ENCODE measurements around the gene PTH2.

PTH2 gene

GRCh38 chr19:49414256-49414655 is 9.0 kb downstream of the PTH2 start:
- H3K79me1 ChIP-seq (ENCODE audit: low read depth, low read length): peaks cover 1% of the 10 kb centered on the region
- no peaks in the 10 kb centered on the region for H3K36me3 ChIP-seq (replicated peaks in 1 of 2; ENCODE audit: control insufficient read depth in 2 of 2, insufficient read depth in 2 of 2, low read length in 2 of 2)
- no peak overlapping the region for H3K4me2 ChIP-seq (ENCODE audit: insufficient read depth, low read length, poor library complexity, severe bottlenecking)
- no peak overlapping the region for H2AFZ ChIP-seq (ENCODE audit: low read length)
- H4K91ac ChIP-seq (ENCODE audit: low read depth, low read length, poor library complexity): peak overlapping the region; percentile 11
- peak overlapping the region; percentile 87 for H3K18ac ChIP-seq (ENCODE audit: low read length)
- H3K4me1 ChIP-seq (ENCODE audit: control insufficient read depth in 2 of 2, insufficient read depth in 1 of 2, low read depth in 1 of 2, low read length in 2 of 2): peaks cover 0 to 24% of the 10 kb centered on the region in 2 donors
- no peak overlapping the region for H2BK120ac ChIP-seq (ENCODE audit: low read depth, low read length)
- DNase-seq (ENCODE audit: low spot score): no peak
- no peak overlapping the region for H4K8ac ChIP-seq (ENCODE audit: low read depth, low read length)
- no peak overlapping the region for H3K4me3 ChIP-seq (ENCODE audit: low read length in 2 of 2)
- no peak overlapping the region for H3K14ac ChIP-seq (ENCODE audit: low read length)
- H3K9ac ChIP-seq (ENCODE audit: low read depth, low read length, poor library complexity): no peak overlapping the region
- no peak overlapping the region for H3K23ac ChIP-seq (ENCODE audit: low read depth, low read length, poor library complexity)
- H2BK15ac ChIP-seq (ENCODE audit: low read length): no peak overlapping the region
- H2BK5ac ChIP-seq (ENCODE audit: low read length): peak overlapping the region; percentile 55
- peaks cover 0 to 76% (median 0%) of the 10 kb centered on the region in 3 experiments for H3K27me3 ChIP-seq (ENCODE audit: control insufficient read depth in 3 of 3, insufficient read depth in 3 of 3, low read depth in 1 of 3, low read length in 3 of 3)
- no peak overlapping the region for H3K27ac ChIP-seq (replicated peaks; ENCODE audit: low read length)
- H2AK5ac ChIP-seq (ENCODE audit: low read depth, low read length): peak overlapping the region; percentile 82
- WGBS, 2 donors (ENCODE audit: extremely low coverage in 2 of 2, insufficient read length in 2 of 2, insufficient replicate concordance in 1 of 2): no CpG with 5 or more reads among the region's 3 CpGs
- H3K9me3 ChIP-seq (replicated peaks in 1 of 2; ENCODE audit: control insufficient read depth in 2 of 2, insufficient read depth in 1 of 2, low read depth in 1 of 2, low read length in 2 of 2): no peaks in the 10 kb centered on the region
- H2BK12ac ChIP-seq (ENCODE audit: low read length): peak overlapping the region; percentile 93
- no peak overlapping the region for H3K4ac ChIP-seq (ENCODE audit: low read length)

GRCh38 chr19:49413348-49413747 is 9.9 kb downstream of the PTH2 start:
- no peak overlapping the region for H3K4me3 ChIP-seq (ENCODE audit: low read length in 2 of 2)
- H2BK120ac ChIP-seq (ENCODE audit: low read depth, low read length): no peak overlapping the region
- no peaks in the 10 kb centered on the region for H3K9me3 ChIP-seq (replicated peaks in 1 of 2; ENCODE audit: control insufficient read depth in 2 of 2, insufficient read depth in 1 of 2, low read depth in 1 of 2, low read length in 2 of 2)
- H3K27ac ChIP-seq (replicated peaks; ENCODE audit: low read length): peak overlapping the region; percentile 70
- peaks cover 1% of the 10 kb centered on the region for H3K79me1 ChIP-seq (ENCODE audit: low read depth, low read length)
- H3K4me2 ChIP-seq (ENCODE audit: insufficient read depth, low read length, poor library complexity, severe bottlenecking): no peak overlapping the region
- no peak overlapping the region for H2BK12ac ChIP-seq (ENCODE audit: low read length)
- H3K27me3 ChIP-seq (ENCODE audit: control insufficient read depth in 3 of 3, insufficient read depth in 3 of 3, low read depth in 1 of 3, low read length in 3 of 3): peaks cover 0 to 72% (median 0%) of the 10 kb centered on the region in 3 experiments
- no peaks in the 10 kb centered on the region for H3K36me3 ChIP-seq (replicated peaks in 1 of 2; ENCODE audit: control insufficient read depth in 2 of 2, insufficient read depth in 2 of 2, low read length in 2 of 2)
- peak overlapping the region; percentile 89 for H3K18ac ChIP-seq (ENCODE audit: low read length)
- H3K4ac ChIP-seq (ENCODE audit: low read length): no peak overlapping the region
- no peak overlapping the region for H3K9ac ChIP-seq (ENCODE audit: low read depth, low read length, poor library complexity)
- no peak overlapping the region for H3K14ac ChIP-seq (ENCODE audit: low read length)
- H3K4me1 ChIP-seq (ENCODE audit: control insufficient read depth in 2 of 2, insufficient read depth in 1 of 2, low read depth in 1 of 2, low read length in 2 of 2): peaks cover 4 to 29% of the 10 kb centered on the region in 2 donors
- no peak overlapping the region for H4K91ac ChIP-seq (ENCODE audit: low read depth, low read length, poor library complexity)
- H2BK15ac ChIP-seq (ENCODE audit: low read length): no peak overlapping the region
- H2AFZ ChIP-seq (ENCODE audit: low read length): peak overlapping the region; percentile 42
- WGBS, 2 donors (ENCODE audit: extremely low coverage in 2 of 2, insufficient read length in 2 of 2, insufficient replicate concordance in 1 of 2): no CpG with 5 or more reads among the region's 9 CpGs
- peak overlapping the region; percentile 56 for H2BK5ac ChIP-seq (ENCODE audit: low read length)
- no peak overlapping the region for H4K8ac ChIP-seq (ENCODE audit: low read depth, low read length)
- H2AK5ac ChIP-seq (ENCODE audit: low read depth, low read length): peak overlapping the region; percentile 82
- H3K23ac ChIP-seq (ENCODE audit: low read depth, low read length, poor library complexity): no peak overlapping the region
- no peak for DNase-seq (ENCODE audit: low spot score)

- no peak for DNase-seq (ENCODE audit: low spot score)
- peaks cover 0 to 57% (median 0%) of the 10 kb centered on the region in 3 experiments for H3K27me3 ChIP-seq (ENCODE audit: control insufficient read depth in 3 of 3, insufficient read depth in 3 of 3, low read depth in 1 of 3, low read length in 3 of 3)
- peaks cover 4 to 29% of the 10 kb centered on the region in 2 donors for H3K4me1 ChIP-seq (ENCODE audit: control insufficient read depth in 2 of 2, insufficient read depth in 1 of 2, low read depth in 1 of 2, low read length in 2 of 2)
- no peak overlapping the region for H3K23ac ChIP-seq (ENCODE audit: low read depth, low read length, poor library complexity)
- peak overlapping the region; percentile 69 for H2BK12ac ChIP-seq (ENCODE audit: low read length)
- peak overlapping the region; percentile 68 for H3K18ac ChIP-seq (ENCODE audit: low read length)
- H2AK5ac ChIP-seq (ENCODE audit: low read depth, low read length): peak overlapping the region; percentile 88
- H2AFZ ChIP-seq (ENCODE audit: low read length): no peak overlapping the region
- no peak overlapping the region for H4K8ac ChIP-seq (ENCODE audit: low read depth, low read length)
- no peak overlapping the region for H3K9ac ChIP-seq (ENCODE audit: low read depth, low read length, poor library complexity)
- WGBS, 2 donors (ENCODE audit: extremely low coverage in 2 of 2, insufficient read length in 2 of 2, insufficient replicate concordance in 1 of 2): no CpG with 5 or more reads among the region's 3 CpGs
- H3K9me3 ChIP-seq (replicated peaks in 1 of 2; ENCODE audit: control insufficient read depth in 2 of 2, insufficient read depth in 1 of 2, low read depth in 1 of 2, low read length in 2 of 2): no peaks in the 10 kb centered on the region
- H2BK5ac ChIP-seq (ENCODE audit: low read length): peak overlapping the region; percentile 56
- no peak overlapping the region for H3K27ac ChIP-seq (replicated peaks; ENCODE audit: low read length)
- H3K4ac ChIP-seq (ENCODE audit: low read length): peak overlapping the region; percentile 26
- peak overlapping the region; percentile 57 for H2BK120ac ChIP-seq (ENCODE audit: low read depth, low read length)
- no peak overlapping the region for H3K14ac ChIP-seq (ENCODE audit: low read length)
- peak overlapping the region; percentile 64 for H4K91ac ChIP-seq (ENCODE audit: low read depth, low read length, poor library complexity)
- no peak overlapping the region for H3K4me3 ChIP-seq (ENCODE audit: low read length in 2 of 2)
- no peaks in the 10 kb centered on the region for H3K36me3 ChIP-seq (replicated peaks in 1 of 2; ENCODE audit: control insufficient read depth in 2 of 2, insufficient read depth in 2 of 2, low read length in 2 of 2)
- peaks cover 1% of the 10 kb centered on the region for H3K79me1 ChIP-seq (ENCODE audit: low read depth, low read length)
- H3K4me2 ChIP-seq (ENCODE audit: insufficient read depth, low read length, poor library complexity, severe bottlenecking): no peak overlapping the region
- peak overlapping the region; percentile 95 for H2BK15ac ChIP-seq (ENCODE audit: low read length)
Observed at GRCh38 chr19:49411681-49412326, 11.4 kb downstream of the PTH2 start.

GRCh38 chr19:49409441-49410029 is 13.7 kb downstream of the PTH2 start:
- H2AK5ac ChIP-seq (ENCODE audit: low read depth, low read length): peak overlapping the region; percentile 93
- peaks cover 0 to 38% (median 0%) of the 10 kb centered on the region in 3 experiments for H3K27me3 ChIP-seq (ENCODE audit: control insufficient read depth in 3 of 3, insufficient read depth in 3 of 3, low read depth in 1 of 3, low read length in 3 of 3)
- H3K27ac ChIP-seq (replicated peaks; ENCODE audit: low read length): no peak overlapping the region
- H2BK15ac ChIP-seq (ENCODE audit: low read length): no peak overlapping the region
- WGBS, 2 donors (ENCODE audit: extremely low coverage in 2 of 2, insufficient read length in 2 of 2, insufficient replicate concordance in 1 of 2): no CpG with 5 or more reads among the region's 5 CpGs
- H3K9me3 ChIP-seq (replicated peaks in 1 of 2; ENCODE audit: control insufficient read depth in 2 of 2, insufficient read depth in 1 of 2, low read depth in 1 of 2, low read length in 2 of 2): no peaks in the 10 kb centered on the region
- H2BK12ac ChIP-seq (ENCODE audit: low read length): no peak overlapping the region
- no peak for DNase-seq (ENCODE audit: low spot score)
- H3K4me3 ChIP-seq (ENCODE audit: low read length in 2 of 2): no peak overlapping the region
- H2BK5ac ChIP-seq (ENCODE audit: low read length): no peak overlapping the region
- H4K8ac ChIP-seq (ENCODE audit: low read depth, low read length): no peak overlapping the region
- H4K91ac ChIP-seq (ENCODE audit: low read depth, low read length, poor library complexity): no peak overlapping the region
- H3K4me2 ChIP-seq (ENCODE audit: insufficient read depth, low read length, poor library complexity, severe bottlenecking): no peak overlapping the region
- no peak overlapping the region for H3K23ac ChIP-seq (ENCODE audit: low read depth, low read length, poor library complexity)
- H3K9ac ChIP-seq (ENCODE audit: low read depth, low read length, poor library complexity): no peak overlapping the region
- no peak overlapping the region for H2AFZ ChIP-seq (ENCODE audit: low read length)
- no peak overlapping the region for H3K18ac ChIP-seq (ENCODE audit: low read length)
- peaks cover 1% of the 10 kb centered on the region for H3K79me1 ChIP-seq (ENCODE audit: low read depth, low read length)
- peaks cover 4 to 23% of the 10 kb centered on the region in 2 donors for H3K4me1 ChIP-seq (ENCODE audit: control insufficient read depth in 2 of 2, insufficient read depth in 1 of 2, low read depth in 1 of 2, low read length in 2 of 2)
- no peak overlapping the region for H3K14ac ChIP-seq (ENCODE audit: low read length)
- H3K4ac ChIP-seq (ENCODE audit: low read length): no peak overlapping the region
- H3K36me3 ChIP-seq (replicated peaks in 1 of 2; ENCODE audit: control insufficient read depth in 2 of 2, insufficient read depth in 2 of 2, low read length in 2 of 2): no peaks in the 10 kb centered on the region
- H2BK120ac ChIP-seq (ENCODE audit: low read depth, low read length): no peak overlapping the region

Data from neuronal stem cell (in vitro differentiated cells).